Activated CD8-positive, alpha-beta T cell treated with anti-CD3 and anti-CD28 coated beads, Interleukin-2, amount 10 ng/mL, durations not matched to agents 7 days and 5 days (primary cell): Measurements from ENCODE around the gene RUNX1. TPM values are rescaled to one million over a fixed set of nuclear protein-coding genes. Genes with fewer than 3 reads are reported as not detected.
A peak's percentile ranks its signal among the peaks of the same experiment; 100 is the strongest.

Experiments used
- ATAC-seq: fragments of 150-1000 bp; cut with Tn5 transposase; one replicate; pipeline ENCODE4 v1.10.0; 2021; ENCODE audit warnings: moderate library complexity
- CTCF ChIA-PET: fragments of 350-600 bp; sonication (Branson Sonifier 250); formaldehyde crosslinking; loops from one replicate; lab custom pipeline; 2021; ENCODE audit warnings: antibody characterized with exemption; lab: Charles Lee
- POLR2A ChIA-PET: fragments of 350-600 bp; sonication (Branson Sonifier 250); formaldehyde crosslinking; loops from one replicate; lab custom pipeline; 2021; ENCODE audit warnings: antibody characterized with exemption; lab: Charles Lee
- DNase-seq: peaks from one replicate; pipeline ENCODE4 v3.0.0-alpha.2; 2020
- H3K27ac Mint-ChIP-seq: one replicate; pipeline ENCODE4 v1.8.0; 2021; ENCODE audit warnings: mild to moderate bottlenecking, mixed read lengths
- H3K27me3 Mint-ChIP-seq: one replicate; pipeline ENCODE4 v1.8.0; 2021; ENCODE audit warnings: low read depth, mixed read lengths
- H3K36me3 Mint-ChIP-seq: one replicate; pipeline ENCODE4 v1.8.0; 2021; ENCODE audit warnings: low read depth, mixed read lengths
- H3K4me1 Mint-ChIP-seq: one replicate; pipeline ENCODE4 v1.8.0; 2021; ENCODE audit warnings: low read depth, mixed read lengths
- H3K4me3 Mint-ChIP-seq: one replicate; pipeline ENCODE4 v1.8.0; 2021; ENCODE audit warnings: mild to moderate bottlenecking, mixed read lengths
- H3K9me3 Mint-ChIP-seq: one replicate; pipeline ENCODE4 v1.8.0; 2022; ENCODE audit warnings: mixed read lengths; ENCODE audit not compliant: insufficient read depth
- total RNA-seq, 2 experiments: library from RNA; stranded (reverse); gene quantifications; one replicate each; pipeline ENCODE4 v1.2.3, GENCODE V29; 2021

Gene RUNX1
- total RNA-seq, 2 experiments from 2014 or later = 10.4 to 10.6 TPM

DNA sequence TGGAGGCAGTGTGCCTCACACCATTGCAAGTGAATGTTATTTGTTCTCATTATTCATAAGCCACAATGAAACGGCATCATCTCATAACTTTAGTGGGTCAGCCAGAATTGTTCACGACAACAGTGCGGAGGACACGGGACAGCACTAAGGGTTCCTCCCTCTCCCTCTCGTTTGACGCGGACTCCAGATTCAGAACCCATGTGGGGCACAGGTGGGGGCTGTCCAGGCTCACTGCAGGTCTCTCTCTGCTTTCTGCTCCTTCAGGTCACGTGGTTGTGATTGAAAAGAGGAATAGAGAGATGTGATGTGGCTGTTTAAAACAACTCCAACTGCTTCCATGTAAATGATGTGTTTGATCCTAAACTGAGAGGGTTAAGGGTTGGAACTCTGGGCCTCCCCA is 13.5 kb downstream of the RUNX1 start:
- ATAC-seq = no peak
- H3K27ac Mint-ChIP-seq = no peak overlapping the region
- H3K36me3 Mint-ChIP-seq = peaks cover 8% of the 10 kb centered on the region

DNA sequence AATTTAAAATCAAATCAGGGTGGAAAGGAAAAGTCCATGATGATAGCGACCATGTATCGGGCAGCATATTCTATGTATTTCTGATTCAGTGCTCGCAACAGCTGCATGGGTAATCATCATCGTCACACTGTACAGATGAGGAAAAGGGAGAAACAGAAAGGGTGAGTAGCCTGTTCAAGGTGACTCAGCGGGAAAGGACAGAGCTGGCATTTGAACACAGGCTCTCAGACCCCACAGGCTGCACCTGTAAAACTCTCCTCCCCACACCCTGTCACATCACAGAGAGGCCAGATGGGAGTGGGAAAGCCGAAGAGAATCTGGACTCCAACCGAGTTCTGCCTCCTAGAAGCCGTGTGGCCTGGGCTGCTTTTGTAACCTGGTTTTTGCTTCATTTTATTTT is 14.0 kb downstream of the RUNX1 start:
- peaks cover 10% of the 10 kb centered on the region for H3K36me3 Mint-ChIP-seq
- no peak for ATAC-seq
- H3K9me3 Mint-ChIP-seq = no peaks in the 10 kb centered on the region
- no peak for DNase-seq
- CTCF ChIA-PET = interaction anchor here (1.3 kb wide), 1 partner anchor 143 kb away, joined by 3 read pairs; no protein-coding TSS in a partner anchor
- POLR2A ChIA-PET = no interaction called here
- peak overlapping the region; percentile 19 for H3K27ac Mint-ChIP-seq
- H3K4me3 Mint-ChIP-seq = no peak overlapping the region
- peaks cover 7% of the 10 kb centered on the region for H3K27me3 Mint-ChIP-seq
- peaks cover 61% of the 10 kb centered on the region for H3K4me1 Mint-ChIP-seq

More for the DNA sequence above, 13.5 kb downstream of the RUNX1 start:
- H3K4me3 Mint-ChIP-seq = no peak overlapping the region
- H3K4me1 Mint-ChIP-seq = peaks cover 64% of the 10 kb centered on the region
- no peak for DNase-seq
- CTCF ChIA-PET = interaction anchor here (1.3 kb wide), 1 partner anchor 143 kb away, joined by 3 read pairs; no protein-coding TSS in a partner anchor
- no peaks in the 10 kb centered on the region for H3K9me3 Mint-ChIP-seq
- H3K27me3 Mint-ChIP-seq = peaks cover 7% of the 10 kb centered on the region
- POLR2A ChIA-PET = interaction anchor here (1.1 kb wide), 1 partner anchor 9 kb away, joined by 5 read pairs; no protein-coding TSS in a partner anchor

DNA sequence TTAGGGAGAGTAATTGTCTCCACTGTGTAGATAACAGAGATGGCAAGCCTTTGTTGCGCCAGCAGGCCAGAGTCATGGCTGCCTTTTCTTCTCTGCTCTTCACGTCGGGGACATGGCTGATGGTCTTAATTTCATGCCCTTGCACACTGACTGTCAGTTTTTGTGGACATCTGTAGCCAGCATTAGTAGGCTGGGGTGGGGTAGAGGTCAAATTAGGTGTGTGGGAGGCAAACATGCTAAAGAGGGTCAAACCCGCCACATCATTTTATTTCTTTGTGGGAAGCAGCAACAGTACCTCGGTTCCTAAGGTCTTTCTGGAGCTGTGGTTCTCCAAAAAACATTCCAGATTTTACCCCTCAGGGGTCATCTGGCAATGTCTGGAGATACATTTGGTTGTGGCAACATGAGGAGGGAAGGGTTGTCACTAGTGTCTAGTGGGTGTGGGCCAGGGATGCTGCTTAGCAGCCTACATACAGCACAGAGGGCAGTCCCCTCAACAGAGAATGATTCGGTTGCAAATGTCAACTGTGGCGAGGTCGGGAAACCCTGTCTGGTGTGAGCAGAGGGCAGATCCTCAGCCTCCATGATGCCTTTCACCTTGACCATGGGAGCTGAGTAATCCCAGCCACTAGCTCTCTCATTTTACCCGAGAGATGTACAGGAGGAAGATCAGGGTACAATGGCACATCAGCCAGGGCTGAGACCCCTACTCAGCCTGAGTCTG is 14.7 kb downstream of the RUNX1 start:
- POLR2A ChIA-PET = no interaction called here
- no peak for DNase-seq
- no peak overlapping the region for H3K4me3 Mint-ChIP-seq
- H3K36me3 Mint-ChIP-seq = peaks cover 13% of the 10 kb centered on the region
- CTCF ChIA-PET = interaction anchor here (1.3 kb wide), 1 partner anchor 142 kb away, joined by 3 read pairs; no protein-coding TSS in a partner anchor
- H3K9me3 Mint-ChIP-seq = no peaks in the 10 kb centered on the region
- no peak for ATAC-seq
- H3K27me3 Mint-ChIP-seq = peaks cover 7% of the 10 kb centered on the region
- H3K4me1 Mint-ChIP-seq = peaks cover 57% of the 10 kb centered on the region
- H3K27ac Mint-ChIP-seq = no peak overlapping the region

DNA sequence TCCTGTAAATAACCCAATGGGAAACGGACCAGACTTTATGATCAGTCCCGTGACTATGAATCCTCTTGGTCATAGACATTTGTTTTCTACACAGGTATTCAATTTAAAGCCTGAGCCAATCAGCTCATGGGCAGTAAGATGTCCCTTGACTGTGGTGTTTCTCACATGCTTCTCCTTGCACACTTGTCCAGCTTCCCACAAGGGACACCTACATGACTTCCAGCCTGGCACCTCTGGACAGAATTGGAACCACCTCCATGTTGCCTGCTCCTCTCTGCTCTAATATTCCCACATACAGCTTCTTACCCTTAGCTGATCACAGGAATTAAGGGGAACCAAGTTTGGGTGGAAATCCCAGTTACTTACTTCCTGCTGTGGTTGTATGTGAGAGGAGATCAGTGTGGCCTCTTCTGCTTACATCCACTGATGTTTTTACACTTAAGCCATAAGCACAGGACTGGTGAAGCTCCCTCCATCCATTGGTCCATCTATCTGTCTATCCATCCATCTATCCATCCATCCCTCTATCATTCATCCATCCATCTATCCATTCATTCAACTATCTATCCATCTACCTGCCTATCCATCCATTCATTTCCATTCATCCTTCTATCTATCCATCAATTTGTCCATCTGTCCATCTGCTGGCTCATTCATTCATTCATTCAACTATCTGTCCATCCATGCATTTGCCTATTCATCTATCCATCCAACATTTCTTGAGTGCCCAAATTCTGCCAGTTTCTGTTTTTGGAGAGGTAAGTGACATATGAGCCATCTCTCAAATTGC is 16.4 kb downstream of the RUNX1 start:
- CTCF ChIA-PET = no interaction called here
- no peaks in the 10 kb centered on the region for H3K9me3 Mint-ChIP-seq
- no peak overlapping the region for H3K4me3 Mint-ChIP-seq
- peaks cover 58% of the 10 kb centered on the region for H3K4me1 Mint-ChIP-seq
- peaks cover 16% of the 10 kb centered on the region for H3K36me3 Mint-ChIP-seq
- DNase-seq (no peak), ATAC-seq (no peak)
- H3K27me3 Mint-ChIP-seq = peaks cover 7% of the 10 kb centered on the region
- POLR2A ChIA-PET = interaction anchor here (0.6 to 1.3 kb wide), 3 partner anchors 14 to 99 kb away, joined by 3 to 4 read pairs (median 4); no protein-coding TSS in a partner anchor
- no peak overlapping the region for H3K27ac Mint-ChIP-seq

DNA sequence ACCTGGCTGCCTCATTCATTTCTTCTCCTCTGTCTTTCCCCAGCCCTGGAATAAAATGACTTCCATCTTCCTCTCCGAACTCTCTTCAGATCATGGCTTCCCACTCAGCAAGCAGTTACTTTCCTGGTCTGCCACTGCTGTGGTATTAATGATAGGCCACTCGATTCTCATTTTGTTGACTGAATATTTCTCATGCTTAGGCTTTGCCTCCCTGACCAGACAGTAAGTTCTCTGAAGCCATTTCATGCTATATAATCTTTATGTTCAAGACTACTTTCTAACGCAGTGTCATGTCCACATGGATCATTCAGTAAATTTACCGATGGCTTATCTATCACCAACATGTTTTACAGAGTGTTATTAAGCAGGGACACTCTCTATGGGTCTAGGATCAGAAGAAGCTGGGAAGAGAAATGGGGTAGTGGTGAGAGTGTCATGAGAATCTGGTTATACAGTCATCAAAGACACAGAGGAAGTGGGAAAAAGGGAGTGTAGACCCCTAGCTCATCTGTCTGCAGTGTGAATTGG is 20.6 kb downstream of the RUNX1 start:
- H3K27ac Mint-ChIP-seq = peak overlapping the region; percentile 99
- ATAC-seq (no peak), DNase-seq (no peak)
- H3K9me3 Mint-ChIP-seq = no peaks in the 10 kb centered on the region
- peaks cover 18% of the 10 kb centered on the region for H3K36me3 Mint-ChIP-seq
- POLR2A ChIA-PET = interaction anchor here (0.7 to 2.4 kb wide), 7 partner anchors 9 to 78 kb away, joined by 3 to 18 read pairs (median 3); no protein-coding TSS in a partner anchor
- H3K27me3 Mint-ChIP-seq = peaks cover 7% of the 10 kb centered on the region
- CTCF ChIA-PET = interaction anchor here (0.6 to 5.5 kb wide), 12 partner anchors 9 to 371 kb away, joined by 3 to 39 read pairs (median 4); no protein-coding TSS in a partner anchor
- H3K4me3 Mint-ChIP-seq = no peak overlapping the region
- H3K4me1 Mint-ChIP-seq = peaks cover 61% of the 10 kb centered on the region

DNA sequence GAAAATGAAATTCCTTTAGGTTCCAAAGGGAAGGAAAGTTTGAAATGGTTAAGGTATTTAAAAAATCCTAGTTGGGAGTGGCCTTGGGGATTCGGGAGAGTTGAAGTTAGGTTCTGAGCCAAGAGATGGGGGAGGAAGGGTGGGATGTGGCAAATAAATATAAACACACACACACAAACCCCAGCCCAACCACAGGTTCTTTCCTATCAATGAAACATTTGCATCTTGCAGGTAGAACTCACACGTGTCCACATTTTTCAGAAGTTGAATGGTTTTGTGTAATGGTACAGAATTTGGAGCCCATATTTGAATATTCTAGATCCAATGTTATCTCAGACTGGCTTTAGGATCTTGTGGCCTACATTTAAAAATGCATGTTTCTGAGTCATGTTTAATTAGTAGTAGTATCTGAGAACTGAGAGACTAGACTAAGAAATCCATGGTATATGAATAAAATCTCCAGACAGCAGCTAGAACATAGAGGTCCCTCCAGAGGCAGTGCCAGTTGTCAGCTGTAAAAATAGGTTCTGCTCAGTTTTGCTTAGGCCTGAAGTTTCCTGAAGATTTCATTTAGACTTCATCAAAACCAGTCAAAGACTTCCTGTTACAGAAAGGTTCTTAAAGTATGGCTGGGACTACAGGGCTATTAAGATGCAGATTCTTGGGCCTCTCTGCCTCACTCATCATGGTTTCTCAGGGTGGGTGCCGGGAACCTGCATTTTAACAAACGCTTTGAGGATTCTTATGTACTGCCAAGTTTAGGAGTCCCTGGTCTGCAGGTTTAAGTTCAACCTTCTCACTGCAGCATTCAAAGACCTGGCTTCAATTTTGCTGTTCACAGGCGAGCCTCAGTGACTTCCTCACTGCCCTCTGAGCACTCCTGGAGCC is 21.3 kb downstream of the RUNX1 start:
- DNase-seq = no peak
- Mint-ChIP-seq H3K4me3 (peak overlapping the region; percentile 79), H3K27me3 (peaks cover 4% of the 10 kb centered on the region), H3K9me3 (no peaks in the 10 kb centered on the region), H3K27ac (peak overlapping the region; percentile 99), H3K4me1 (peaks cover 61% of the 10 kb centered on the region), H3K36me3 (peaks cover 16% of the 10 kb centered on the region)
- CTCF ChIA-PET = interaction anchor here (0.7 to 5.5 kb wide), 11 partner anchors 10 to 139 kb away, joined by 3 to 39 read pairs (median 7); no protein-coding TSS in a partner anchor
- POLR2A ChIA-PET = interaction anchor here (0.7 to 2.4 kb wide), 7 partner anchors 10 to 45 kb away, joined by 3 to 18 read pairs (median 4); no protein-coding TSS in a partner anchor
- ATAC-seq = no peak

DNA sequence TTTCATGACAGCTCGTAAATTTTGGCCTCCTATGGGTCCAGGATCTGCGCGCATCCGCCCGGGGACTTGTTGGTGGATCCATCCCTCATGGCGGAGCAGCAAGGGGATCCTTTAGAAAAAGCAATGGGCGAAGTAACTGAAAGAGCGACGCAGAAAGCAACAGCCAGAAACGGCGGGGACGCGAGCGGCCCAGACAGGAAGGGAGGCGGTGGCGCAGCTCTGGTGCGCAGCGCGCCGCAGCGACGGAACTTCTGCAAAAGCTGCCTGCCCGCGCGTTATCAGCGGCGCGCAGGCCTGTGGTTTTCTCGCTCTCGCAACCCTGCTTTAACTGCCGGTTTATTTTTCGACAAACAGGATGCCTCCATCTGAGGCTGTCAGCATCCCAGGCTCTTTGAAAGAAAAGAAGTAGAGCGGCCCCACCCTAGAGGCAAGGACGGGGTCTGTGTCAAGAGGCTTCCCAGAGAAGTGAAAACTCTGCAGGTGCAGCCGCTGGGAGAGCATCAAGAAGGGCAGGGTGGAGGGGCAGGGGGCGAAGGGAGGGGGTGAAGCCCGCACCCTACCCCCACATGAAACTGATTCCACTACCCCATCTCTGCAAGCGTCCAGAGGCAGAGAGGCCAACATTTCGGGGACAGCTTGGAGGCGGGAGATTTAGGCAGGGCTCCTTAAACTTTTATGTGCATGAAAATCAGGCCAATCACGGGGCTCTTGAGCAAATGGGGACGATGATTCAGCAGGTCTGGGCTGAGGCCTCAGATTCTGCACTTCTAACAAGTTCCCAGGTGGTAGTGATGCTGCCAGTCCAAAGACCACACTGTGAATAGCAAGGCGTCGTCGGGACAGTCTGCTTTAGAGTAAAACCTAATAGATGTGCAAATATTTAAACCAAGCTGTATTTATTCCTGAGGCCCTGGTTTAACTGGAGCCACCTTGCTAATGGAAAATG is 22.2 kb downstream of the RUNX1 start:
- POLR2A ChIA-PET = interaction anchor here (0.7 to 3.1 kb wide), 16 partner anchors 9 to 138 kb away, joined by 3 to 56 read pairs (median 4); no protein-coding TSS in a partner anchor
- Mint-ChIP-seq H3K36me3 (peaks cover 15% of the 10 kb centered on the region), H3K4me3 (peak overlapping the region; percentile 79), H3K27ac (peak overlapping the region; percentile 99), H3K9me3 (no peaks in the 10 kb centered on the region), H3K4me1 (peaks cover 63% of the 10 kb centered on the region), H3K27me3 (peaks cover 3% of the 10 kb centered on the region)
- CTCF ChIA-PET = interaction anchor here (0.6 to 5.5 kb wide), 20 partner anchors 10 to 139 kb away, joined by 3 to 39 read pairs (median 4); no protein-coding TSS in a partner anchor
- peak; percentile 91 for DNase-seq
- ATAC-seq = peak; percentile 93

DNA sequence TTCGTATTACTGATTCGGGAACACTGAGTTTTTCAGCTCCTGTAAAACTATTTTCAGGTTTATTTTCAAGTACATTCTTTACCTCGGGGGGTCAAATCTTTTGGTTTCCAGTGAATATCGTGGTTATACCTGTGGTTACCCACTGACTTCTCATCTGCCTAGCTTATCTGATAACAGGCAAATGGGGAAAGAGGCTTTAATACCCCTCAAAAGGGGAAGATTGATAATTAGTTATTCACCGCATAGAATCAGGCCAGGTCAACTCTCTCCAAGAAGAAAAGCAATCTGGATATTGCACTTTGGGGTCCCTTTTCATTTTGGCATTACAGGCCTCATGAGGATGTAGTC is 23.0 kb downstream of the RUNX1 start:
- ChIA-PET CTCF (interaction anchor here (0.6 to 5.5 kb wide), 17 partner anchors 10 to 138 kb away, joined by 3 to 39 read pairs (median 4); no protein-coding TSS in a partner anchor), POLR2A (interaction anchor here (0.9 to 3.1 kb wide), 12 partner anchors 9 to 137 kb away, joined by 3 to 56 read pairs (median 5); no protein-coding TSS in a partner anchor)
- Mint-ChIP-seq H3K4me1 (peaks cover 71% of the 10 kb centered on the region), H3K4me3 (peak overlapping the region; percentile 79), H3K36me3 (peaks cover 13% of the 10 kb centered on the region), H3K27me3 (peaks cover 3% of the 10 kb centered on the region), H3K27ac (peak overlapping the region; percentile 75), H3K9me3 (no peaks in the 10 kb centered on the region)
- ATAC-seq (no peak), DNase-seq (no peak)

DNA sequence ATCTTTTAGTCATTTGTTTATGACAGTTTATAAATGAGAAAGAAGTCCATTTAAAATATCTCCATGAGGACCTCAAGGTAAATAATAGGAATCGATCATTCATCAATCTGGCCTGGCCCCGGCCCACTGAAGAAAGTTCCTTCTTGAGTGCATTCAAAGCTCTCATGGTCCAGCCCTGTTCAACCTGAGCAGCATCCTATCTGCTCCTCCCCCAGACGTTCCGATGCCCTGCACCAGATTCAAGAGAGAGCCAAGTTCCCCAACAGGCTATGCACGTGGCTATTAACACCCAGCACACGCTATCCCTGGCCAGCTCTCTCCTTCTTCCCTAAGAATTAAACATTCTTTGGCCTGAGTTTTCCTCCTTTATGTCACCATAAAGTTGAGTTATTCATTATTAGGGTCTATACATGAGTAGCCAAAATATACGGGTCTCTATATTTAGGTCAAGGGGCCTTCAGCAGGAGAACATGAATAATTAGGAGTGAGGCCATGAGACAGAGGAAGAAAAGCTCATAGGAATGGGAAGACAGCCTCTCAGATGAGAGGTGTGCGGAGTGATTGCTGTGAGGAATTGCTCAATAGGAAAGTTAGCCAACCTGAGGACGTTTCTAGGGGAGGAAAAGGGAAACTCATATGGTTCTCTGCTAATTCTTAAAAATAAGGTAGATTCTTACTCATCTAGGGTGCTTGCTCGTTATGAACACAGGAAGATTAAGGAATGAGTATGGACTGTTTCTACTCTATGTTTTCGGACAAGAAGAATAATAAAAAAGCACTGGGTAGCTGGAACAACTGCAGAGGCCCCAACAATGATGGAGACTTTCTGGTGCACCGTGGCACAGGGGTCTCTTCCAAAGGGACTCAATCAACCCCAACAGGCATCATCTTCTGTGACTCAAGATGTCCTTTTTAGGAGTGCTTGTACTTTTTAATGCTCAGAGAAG is 23.6 kb downstream of the RUNX1 start:
- Mint-ChIP-seq H3K4me3 (peak overlapping the region; percentile 79), H3K4me1 (peaks cover 78% of the 10 kb centered on the region), H3K9me3 (no peaks in the 10 kb centered on the region), H3K27me3 (peaks cover 3% of the 10 kb centered on the region), H3K27ac (peak overlapping the region; percentile 75), H3K36me3 (peaks cover 13% of the 10 kb centered on the region)
- CTCF ChIA-PET = interaction anchor here (0.6 to 5.5 kb wide), 18 partner anchors 9 to 418 kb away, joined by 3 to 39 read pairs (median 4); no protein-coding TSS in a partner anchor
- DNase-seq (no peak), ATAC-seq (no peak)
- POLR2A ChIA-PET = interaction anchor here (0.8 to 3.1 kb wide), 13 partner anchors 8 to 136 kb away, joined by 3 to 56 read pairs (median 5); no protein-coding TSS in a partner anchor
